A549 treated with AZD2906 at 1 μM for 4 hours (cell line): ENCODE measurements around the gene PRSS53. TPM values are rescaled to one million over a fixed set of nuclear protein-coding genes. Genes with fewer than 3 reads are reported as not detected.

ENCODE experiments used
- total RNA-seq: library from RNA; stranded (reverse); fragments of 200-300 nt; extraction: Qiagen RNA extraction; gene quantifications from 5 replicates; pipeline ENCODE4 v1.2.3, GENCODE V29; 2022

PRSS53 gene
- total RNA-seq, result 1.1 to 2.1 TPM (median 1.4 TPM) in 5 replicates

GRCh38 chr16:31088459-31089183 is at the start of gene PRSS53:
TSS of gene PRSS53 (minus strand) at chr16:31088943. CDS start at chr16:31088809, 134 bp downstream.

GRCh38 chr16:31135535-31136286 is 47.0 kb upstream of the PRSS53 start, which contains the start of gene PRSS8:
TSS of gene PRSS8 (minus strand) at chr16:31135727. CDS start at chr16:31135498, 229 bp downstream.

GRCh38 chr16:31117384-31118222 is 28.9 kb upstream of the PRSS53 start, which contains the start of gene KAT8:
TSS of gene KAT8 (plus strand) at chr16:31117664. CDS start at chr16:31117682, 18 bp downstream.

DNA sequence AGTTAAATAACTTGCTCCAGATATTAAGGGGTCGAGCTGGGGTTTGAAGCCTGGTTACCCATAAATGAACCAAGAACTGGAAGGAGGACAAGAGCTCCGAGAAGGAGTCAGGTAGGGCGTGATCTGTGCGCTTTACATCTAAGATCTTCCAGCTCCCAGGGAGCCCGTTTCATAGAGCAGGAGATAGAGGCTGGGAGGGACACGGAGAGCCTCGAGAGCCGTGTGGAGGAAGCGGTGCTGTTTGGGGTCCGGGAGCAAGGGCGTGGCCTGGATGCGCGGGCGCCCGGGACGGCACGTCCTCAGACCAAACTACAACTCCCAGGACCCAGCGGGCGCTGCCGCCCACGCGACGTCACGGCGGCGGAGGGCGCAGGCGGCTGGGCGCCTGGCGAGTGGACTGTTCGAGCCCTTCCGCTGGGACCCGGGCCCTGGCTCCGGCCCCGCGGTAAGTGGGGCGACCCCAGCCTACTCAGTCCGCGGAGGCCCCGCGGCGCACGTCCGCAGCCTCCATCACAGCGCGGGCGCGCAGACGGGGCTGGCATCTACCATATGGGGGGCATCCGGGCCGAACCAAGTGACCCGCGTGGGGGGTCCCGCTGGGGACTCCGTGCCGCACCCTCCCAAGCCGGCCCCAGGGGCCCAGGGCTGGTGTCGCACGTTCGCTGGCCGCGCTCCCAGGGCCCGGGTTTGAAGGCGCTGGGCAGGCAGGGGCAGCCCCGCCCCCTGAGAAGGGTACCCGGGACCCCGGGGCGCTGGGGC is 19.5 kb upstream of the PRSS53 start, which contains the start of gene BCKDK:
Gene BCKDK, plus strand, starts transcription at position 352 of the 759 bp plus-strand sequence. CDS start 838 bp downstream, outside the sequence.

GRCh38 chr16:31094424-31095120 is 5.8 kb upstream of the PRSS53 start, which contains the start of gene VKORC1:
TSS of gene VKORC1 (minus strand) at chr16:31094797. CDS start at chr16:31094729, 68 bp downstream.

GRCh38 chr16:31073970-31074813 is 14.6 kb downstream of the PRSS53 start, which contains the start of the genes ZNF646 and ZNF668:
TSS of gene ZNF646 (plus strand) at chr16:31074422. CDS start at chr16:31076325, 1,903 bp downstream.
TSS of gene ZNF668 (minus strand) at chr16:31074240. CDS start at chr16:31064459, 9,781 bp downstream.

Other genes with a start within 250 kb of the PRSS53 start
- 26.3 to 45.4 TPM (median 43.8 TPM) in 5 replicates for gene BCL7C, start 194.9 kb downstream of the PRSS53 start, total RNA-seq
- gene CTF1, start 192.3 kb downstream of the PRSS53 start, total RNA-seq, result 0.16 to 0.29 TPM (median 0.17 TPM) in 5 replicates
- gene FBXL19, start 165.4 kb downstream of the PRSS53 start, total RNA-seq, result 12.0 to 20.0 TPM (median 16.8 TPM) in 5 replicates
- gene ORAI3, start 139.9 kb downstream of the PRSS53 start, total RNA-seq, result 10.3 to 14.7 TPM (median 12.3 TPM) in 5 replicates
- gene SETD1A, start 131.2 kb downstream of the PRSS53 start, total RNA-seq, result 18.3 to 20.3 TPM (median 18.6 TPM) in 5 replicates
- gene HSD3B7, start 103.7 kb downstream of the PRSS53 start, total RNA-seq, result 13.5 to 17.0 TPM (median 14.5 TPM) in 5 replicates
- 1.4 to 1.7 TPM (median 1.6 TPM) in 5 replicates for gene STX1B, start 78.3 kb downstream of the PRSS53 start, total RNA-seq
- gene STX4, start 55.4 kb downstream of the PRSS53 start, total RNA-seq, result 49.2 to 67.7 TPM (median 62.8 TPM) in 5 replicates
- gene ZNF668, start 14.7 kb downstream of the PRSS53 start, total RNA-seq, result 13.2 to 20.9 TPM (median 15.8 TPM) in 5 replicates
- gene ZNF646, start 14.5 kb downstream of the PRSS53 start, total RNA-seq, result 9.3 to 10.8 TPM (median 9.9 TPM) in 5 replicates
- 99.8 to 149 TPM (median 147 TPM) in 5 replicates for gene VKORC1, start 5.9 kb upstream of the PRSS53 start, total RNA-seq
- gene BCKDK, start 19.4 kb upstream of the PRSS53 start, total RNA-seq, result 42.8 to 59.1 TPM (median 54.4 TPM) in 5 replicates
- 44.4 to 51.1 TPM (median 49.2 TPM) in 5 replicates for gene KAT8, start 28.7 kb upstream of the PRSS53 start, total RNA-seq
- 1.2 to 1.8 TPM (median 1.4 TPM) in 5 replicates for gene PRSS8, start 46.8 kb upstream of the PRSS53 start, total RNA-seq
- 0.84 to 2.1 TPM (median 1.3 TPM) in 5 replicates for gene PRSS36, start 61.1 kb upstream of the PRSS53 start, total RNA-seq
- gene FUS, start 91.2 kb upstream of the PRSS53 start, total RNA-seq, result 494 to 572 TPM (median 537 TPM) in 5 replicates
- gene PYCARD, start 113.8 kb upstream of the PRSS53 start, total RNA-seq, result 26.9 to 41.9 TPM (median 35.6 TPM) in 5 replicates
- 0.01 to 0.06 TPM (median 0.02 TPM) in 5 replicates for gene TRIM72, start 125.2 kb upstream of the PRSS53 start, total RNA-seq
- gene PYDC1, start 128.2 kb upstream of the PRSS53 start, total RNA-seq, result not detected in 5 replicates
- 1.1 to 1.6 TPM (median 1.3 TPM) in 5 replicates for gene ITGAM, start 171.0 kb upstream of the PRSS53 start, total RNA-seq